GM18511 (cell line): Measurements from ENCODE around the gene PPM1J.

ENCODE experiments used
- ATAC-seq: cut with Tn5 transposase; IDR thresholded peaks from one replicate; pipeline ENCODE4 v1.9.1; 2021; ENCODE audit warnings: mild to moderate bottlenecking, moderate library complexity; ENCODE audit not compliant: unreplicated experiment

PPM1J gene

GRCh38 chr1:112692681-112693080 lies 22.5 kb downstream of the PPM1J start:
- ATAC-seq = no peak

DNA sequence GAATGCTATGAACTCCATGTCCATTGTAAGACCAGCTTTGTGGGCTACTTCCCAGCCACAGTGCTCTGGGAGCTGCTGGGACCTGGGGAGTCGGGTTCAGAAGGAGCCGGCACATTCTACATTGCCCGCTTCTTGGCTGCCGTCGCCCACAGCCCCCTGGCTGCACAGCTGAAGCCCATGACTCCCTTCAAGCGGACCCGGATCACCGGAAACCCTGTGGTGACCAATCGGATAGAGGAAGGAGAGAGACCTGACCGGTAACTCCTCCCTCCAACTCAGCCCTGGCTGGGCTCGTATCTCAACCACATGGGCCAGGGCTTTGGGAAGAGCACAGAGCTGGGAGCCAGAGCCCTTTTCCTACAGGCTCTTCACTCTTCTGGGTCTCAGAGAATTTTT lies 25.3 kb downstream of the PPM1J start:
- no peak for ATAC-seq

- no peak for ATAC-seq
Measured at GRCh38 chr1:112689196-112689841, 25.8 kb downstream of the PPM1J start.

- ATAC-seq = no peak
Measured at GRCh38 chr1:112688781-112689193, 26.3 kb downstream of the PPM1J start.

DNA sequence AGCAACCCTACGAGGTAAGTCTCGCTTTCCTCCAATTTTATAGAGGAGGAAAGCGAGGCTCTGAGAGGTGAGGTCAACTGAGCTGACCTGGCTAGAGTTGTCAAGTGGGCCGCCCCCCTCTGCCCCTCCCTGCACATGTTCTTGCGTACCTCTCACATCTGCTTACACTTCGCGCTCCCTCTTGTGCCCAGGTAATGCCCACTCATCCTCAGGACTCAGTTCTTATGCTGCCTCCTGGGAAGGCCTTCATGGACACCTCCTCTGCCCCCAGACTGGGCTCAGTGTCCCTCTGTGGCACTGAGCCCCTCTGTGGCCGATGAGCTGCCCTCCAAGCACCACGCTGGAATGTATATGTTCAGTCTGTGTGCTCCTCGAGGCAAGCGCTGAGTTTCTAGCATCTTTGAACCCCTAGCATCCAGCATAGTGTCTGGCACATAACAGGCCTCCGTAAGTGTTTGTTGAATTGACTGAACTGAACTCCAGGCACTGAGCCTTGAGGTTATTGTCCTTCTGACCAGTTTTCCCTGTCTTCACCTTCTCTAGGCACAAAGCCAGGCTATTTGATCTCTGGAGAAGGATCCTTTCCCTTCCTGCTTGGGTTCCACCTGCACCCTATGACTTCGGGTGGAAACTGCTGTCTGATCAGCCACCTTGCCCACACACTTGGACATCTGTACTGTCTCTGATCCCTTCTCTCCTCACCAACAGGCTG lies 27.2 kb downstream of the PPM1J start:
- no peak for ATAC-seq

GRCh38 chr1:112687361-112687760 lies 27.8 kb downstream of the PPM1J start:
- ATAC-seq = no peak

- no peak for ATAC-seq
Measured at GRCh38 chr1:112686835-112687234, 28.3 kb downstream of the PPM1J start.

DNA sequence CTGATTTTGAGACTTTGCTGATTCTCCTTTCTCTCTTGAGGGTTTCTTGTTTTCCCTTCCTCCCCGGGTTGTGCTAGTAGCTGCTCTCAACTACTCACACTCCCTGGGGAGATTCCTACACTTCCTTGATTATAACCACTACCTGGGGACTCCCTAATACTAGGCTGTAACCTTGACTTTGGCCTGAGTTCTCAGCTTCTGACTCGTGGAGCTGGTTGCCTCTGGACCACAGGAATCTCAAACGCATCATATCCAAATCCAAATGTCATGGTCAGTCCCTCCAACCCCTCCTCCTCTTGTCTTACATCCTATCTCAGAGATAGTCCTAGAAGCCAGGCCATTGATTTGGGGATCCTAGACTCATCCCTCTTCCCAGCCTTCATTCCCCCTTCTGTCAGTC lies 28.7 kb downstream of the PPM1J start:
- ATAC-seq = no peak

DNA sequence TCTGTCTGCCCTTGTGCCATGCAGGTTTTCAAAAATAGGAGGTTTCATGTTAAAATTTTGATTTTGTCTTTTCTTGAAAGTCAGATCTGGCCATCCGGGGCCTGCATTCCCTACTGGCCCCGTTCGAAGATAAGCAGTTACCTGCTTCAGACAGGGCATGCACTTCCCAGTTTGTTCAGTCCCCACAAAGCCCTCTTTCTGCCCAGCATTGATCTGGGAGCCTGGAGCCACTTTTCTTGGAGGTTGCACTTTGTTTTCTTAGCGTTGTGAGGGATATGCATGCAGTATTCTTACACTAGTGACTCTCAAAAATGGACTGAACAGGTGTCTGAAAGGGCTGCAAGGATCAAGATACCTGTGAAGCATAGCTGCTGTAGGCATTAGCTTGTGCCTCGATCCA lies 29.2 kb downstream of the PPM1J start:
- no peak for ATAC-seq

DNA sequence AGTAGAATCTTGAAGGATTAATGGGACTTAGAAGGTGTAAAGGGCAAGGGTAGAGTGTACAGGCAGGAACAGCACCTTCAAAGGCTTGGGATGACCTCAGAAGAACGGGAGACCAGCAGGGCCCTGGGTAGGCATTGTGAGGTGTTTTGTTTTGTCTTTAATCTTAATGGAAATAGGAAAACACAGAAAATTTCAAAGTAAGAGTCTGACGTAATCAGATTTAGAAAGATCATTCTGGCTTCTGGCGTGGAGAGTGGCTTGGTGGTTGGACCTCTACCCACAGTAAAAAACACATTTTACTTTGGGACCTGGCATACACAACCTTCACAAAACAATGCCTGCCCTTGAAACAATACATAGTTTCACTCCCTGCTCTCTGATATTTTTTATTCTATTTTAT lies 36.5 kb downstream of the PPM1J start:
- ATAC-seq = no peak

- no peak for ATAC-seq
Measured at GRCh38 chr1:112677501-112677900, 37.6 kb downstream of the PPM1J start.

- ATAC-seq = no peak
Measured at GRCh38 chr1:112676543-112676942, 38.6 kb downstream of the PPM1J start.

GRCh38 chr1:112675728-112676381 lies 39.3 kb downstream of the PPM1J start:
- no peak for ATAC-seq

DNA sequence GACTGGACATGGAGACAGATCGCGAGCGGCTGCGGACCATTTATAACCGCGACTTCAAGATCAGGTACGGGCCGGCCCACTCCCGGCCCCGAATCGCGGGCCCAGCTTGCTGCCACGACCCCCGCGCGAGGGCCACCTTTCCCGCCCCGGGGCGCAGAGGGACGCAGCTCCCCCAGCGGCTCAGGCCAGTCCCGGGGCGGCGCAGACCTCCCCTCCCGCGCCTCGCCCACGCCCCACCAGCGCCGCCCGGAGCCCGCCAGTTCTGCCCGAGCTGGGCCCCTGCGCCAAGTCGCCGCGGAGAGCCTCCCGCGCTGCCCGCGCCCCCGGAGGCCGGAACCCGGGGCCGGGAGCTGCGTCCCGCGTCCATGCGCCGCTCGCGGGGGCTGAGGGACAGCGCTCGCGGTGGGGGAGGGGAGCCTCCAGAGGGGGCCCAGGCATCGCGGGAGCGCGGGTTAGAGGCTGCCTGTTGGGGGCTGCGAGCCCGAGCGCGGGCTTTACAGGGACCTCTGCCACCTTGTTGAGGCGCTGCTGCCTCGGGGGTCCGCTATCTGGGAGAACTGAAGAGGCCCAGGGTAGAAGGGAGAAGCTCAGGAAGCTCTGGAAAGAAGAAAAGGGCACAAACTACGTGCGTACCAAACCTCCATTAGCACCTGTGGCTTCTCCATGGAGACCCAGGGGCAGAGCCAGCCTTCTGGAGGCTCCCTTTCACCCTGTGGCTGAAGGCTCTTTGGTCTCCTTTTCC lies 40.0 kb downstream of the PPM1J start:
- ATAC-seq = peak; percentile 46

GRCh38 chr1:112674440-112674985 lies 40.6 kb downstream of the PPM1J start, which contains the start of gene MOV10:
MOV10 (plus strand) TSS chr1:112674659; CDS start chr1:112674913, 254 bp downstream.
- ATAC-seq = peak; percentile 82

DNA sequence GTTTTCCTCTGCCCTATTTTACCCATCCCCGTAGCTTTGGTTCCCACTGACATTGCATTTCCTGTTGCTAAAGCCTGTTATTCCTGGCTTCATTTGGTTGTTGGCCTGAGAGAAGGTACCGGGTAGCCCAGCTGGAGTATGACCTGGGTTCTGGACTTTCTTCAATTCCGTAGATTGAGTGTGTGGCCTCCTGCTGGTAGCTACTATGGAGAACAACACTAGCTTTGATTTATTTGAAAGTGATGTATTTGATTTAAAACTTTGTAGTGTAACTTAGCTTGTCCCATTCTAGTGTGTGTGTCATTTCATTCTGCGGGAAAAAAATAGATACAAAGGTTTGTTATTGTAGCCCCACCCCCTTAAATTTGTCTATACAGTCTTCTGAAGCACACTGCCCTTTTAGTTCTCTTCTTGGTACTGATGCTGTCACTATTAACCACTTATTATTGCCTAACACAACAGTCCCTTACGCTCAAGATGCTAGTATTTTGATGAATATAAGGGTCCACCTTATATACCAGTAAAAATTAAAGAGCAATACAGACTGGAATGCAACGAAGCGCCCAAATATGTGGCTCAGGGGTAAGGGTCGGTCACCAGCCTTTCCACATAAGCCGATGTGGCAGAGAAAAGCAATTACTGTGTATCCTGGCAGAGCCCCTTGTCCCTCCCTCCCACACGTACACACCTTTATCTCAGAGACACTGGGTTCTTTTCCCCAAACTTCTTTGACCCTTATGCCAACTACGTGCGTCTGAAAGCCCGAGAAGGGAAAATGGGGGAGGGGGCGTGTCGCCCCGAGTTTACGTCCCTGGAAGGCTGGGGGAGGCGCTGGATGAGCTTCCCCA lies 41.3 kb downstream of the PPM1J start:
- ATAC-seq = no peak

GRCh38 chr1:112672842-112673241 lies 42.3 kb downstream of the PPM1J start:
- no peak for ATAC-seq

GRCh38 chr1:112672009-112672408 lies 43.1 kb downstream of the PPM1J start:
- no peak for ATAC-seq

- ATAC-seq = no peak
Measured at GRCh38 chr1:112666946-112667345, 48.2 kb downstream of the PPM1J start.

DNA sequence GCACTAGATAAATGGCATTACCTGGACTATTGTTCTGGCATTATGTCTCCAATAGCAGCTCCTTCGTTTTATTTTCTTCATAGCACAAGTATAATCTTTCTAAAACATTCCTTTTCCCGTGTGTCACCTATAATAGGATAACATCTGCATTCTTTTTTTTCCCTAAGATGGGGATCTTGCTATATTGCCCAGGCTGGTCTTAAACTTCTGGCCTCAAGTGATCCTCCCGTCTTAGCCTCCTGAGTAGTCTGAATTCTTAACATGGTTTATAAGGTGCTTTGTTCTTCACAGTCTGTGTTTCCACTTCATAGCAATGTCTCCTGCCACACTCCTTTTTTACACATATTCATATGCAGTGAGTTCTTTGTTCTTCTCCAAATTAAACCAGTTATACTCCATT lies 49.3 kb downstream of the PPM1J start:
- no peak for ATAC-seq
